Measurements from ENCODE around the gene TARDBP. TPM values are rescaled to one million over a fixed set of nuclear protein-coding genes. Genes with fewer than 3 reads are reported as not detected.
"Not testable (repeated sequence)": the region's sequence is repeated elsewhere in the genome, so short reads cannot be mapped to it uniquely, and the experiment has no call there.

The TARDBP gene
- total and polyA plus RNA-seq, 9 donors, result 106 to 175 (median 143) TPM

- 61 to 71% (median 69%) methylated on average over 2 of the region's 2 CpGs for WGBS, 3 donors
- TF ChIP-seq CTCF (IDR thresholded peaks at IDR 0.05), result no peak
- TF ChIP-seq POLR2A (IDR thresholded peaks at IDR 0.05), result no peak
- no peak for TF ChIP-seq EP300 (IDR thresholded peaks at IDR 0.05)
- intact Hi-C loops (cut with DNase I), result loop anchor here (2.0 to 5.0 kb wide), 4 partner anchors 603 to 608 kb away; no protein-coding TSS in a partner anchor
- no peaks in the 10 kb centered on the region for H3K36me3 ChIP-seq
- no peaks in the 10 kb centered on the region for H3K27me3 ChIP-seq
- H3K4me1 ChIP-seq (ENCODE audit: insufficient read depth), result no peaks in the 10 kb centered on the region
- no peak overlapping the region for H3K4me3 ChIP-seq
- no peaks in the 10 kb centered on the region for H3K9me3 ChIP-seq
- no peak overlapping the region for H3K27ac ChIP-seq
- no peak for DNase-seq
Observed at GRCh38 chr1:11039351-11040104, 27.1 kb downstream of the TARDBP start.

- not testable (repeated sequence) for H3K27me3 ChIP-seq; H3K4me1 ChIP-seq (ENCODE audit: insufficient read depth); DNase-seq; H3K36me3 ChIP-seq; H3K27ac ChIP-seq; H3K9me3 ChIP-seq; H3K4me3 ChIP-seq
- WGBS, 3 donors, result 84 to 91% (median 87%) methylated on average over 7 of the region's 7 CpGs
- intact Hi-C loops (cut with DNase I), result loop anchor here in 1 of 4 donors (5.0 kb wide), 1 partner anchor 607 kb away; no protein-coding TSS in a partner anchor
Observed at GRCh38 chr1:11040105-11040429, 27.6 kb downstream of the TARDBP start.

GRCh38 chr1:11041048-11041447 lies 28.6 kb downstream of the TARDBP start:
- H3K27me3 ChIP-seq, result no peaks in the 10 kb centered on the region
- TF ChIP-seq EP300 (IDR thresholded peaks at IDR 0.05), result no peak
- no peak for TF ChIP-seq POLR2A (IDR thresholded peaks at IDR 0.05)
- TF ChIP-seq CTCF (IDR thresholded peaks at IDR 0.05), result no peak
- no peak overlapping the region for H3K27ac ChIP-seq
- no peaks in the 10 kb centered on the region for H3K4me1 ChIP-seq (ENCODE audit: insufficient read depth)
- intact Hi-C loops (cut with DNase I), result loop anchor here in 1 of 4 donors (5.0 kb wide), 1 partner anchor 606 kb away; no protein-coding TSS in a partner anchor
- no peak for DNase-seq
- no peaks in the 10 kb centered on the region for H3K36me3 ChIP-seq
- no peak overlapping the region for H3K4me3 ChIP-seq
- H3K9me3 ChIP-seq, result no peaks in the 10 kb centered on the region

- TF ChIP-seq CTCF (IDR thresholded peaks at IDR 0.05), result no peak
- no peak for TF ChIP-seq EP300 (IDR thresholded peaks at IDR 0.05)
- no peak for TF ChIP-seq POLR2A (IDR thresholded peaks at IDR 0.05)
- WGBS, 3 donors, result 75 to 84% (median 82%) methylated on average over 3 of the region's 3 CpGs
- intact Hi-C loops (cut with DNase I), result loop anchor here in 1 of 4 donors (5.0 kb wide), 1 partner anchor 605 kb away; no protein-coding TSS in a partner anchor
Observed at GRCh38 chr1:11042065-11042464, 29.6 kb downstream of the TARDBP start.

More at GRCh38 chr1:11042065-11042464, 29.6 kb downstream of the TARDBP start:
- H3K9me3 ChIP-seq, result no peaks in the 10 kb centered on the region
- DNase-seq, result no peak
- no peaks in the 10 kb centered on the region for H3K4me1 ChIP-seq (ENCODE audit: insufficient read depth)
- no peaks in the 10 kb centered on the region for H3K36me3 ChIP-seq
- no peak overlapping the region for H3K27ac ChIP-seq
- H3K4me3 ChIP-seq, result no peak overlapping the region
- H3K27me3 ChIP-seq, result no peaks in the 10 kb centered on the region
